ENCODE results near the gene NOX3.

The NOX3 gene

DNA sequence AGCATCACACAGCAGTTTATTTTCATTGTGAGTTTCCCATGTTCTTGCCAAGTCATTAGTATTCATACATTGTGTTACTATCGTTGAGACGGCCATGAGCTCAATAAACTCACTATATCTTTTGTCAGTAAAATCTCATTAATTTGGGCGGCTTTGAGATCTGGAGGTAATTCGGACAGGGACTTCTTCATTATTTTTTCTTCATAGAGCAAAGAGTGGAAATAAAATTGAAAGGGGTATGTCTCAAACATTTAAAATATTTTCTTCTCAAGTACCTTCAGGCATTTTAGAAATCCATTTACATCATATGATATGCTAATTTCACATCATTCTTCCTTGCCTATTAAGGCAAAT, 14.6 kb downstream of the NOX3 start:
- Histone ChIP-seq H3K4me2 (no peak overlapping the region), H2AFZ (ENCODE audit: low read depth) (no peak overlapping the region), H3K79me2 (ENCODE audit: insufficient read depth, low read depth) (no peaks in the 10 kb centered on the region), H4K20me1 (ENCODE audit: insufficient read depth) (no peaks in the 10 kb centered on the region), H3K36me3 (ENCODE audit: insufficient read depth) (no peaks in the 10 kb centered on the region), H3K27ac (no peak overlapping the region), H3K4me1 (ENCODE audit: low read depth, poor library complexity, severe bottlenecking) (no peaks in the 10 kb centered on the region), H3K27me3 (ENCODE audit: insufficient read depth, low read depth) (no peaks in the 10 kb centered on the region), H3K4me3 (IDR thresholded peaks at IDR 0.05; ENCODE audit: insufficient read depth, low read depth, low read length) (no peak overlapping the region), H3K9ac (no peak overlapping the region)
- TF ChIP-seq, protein P1, sequence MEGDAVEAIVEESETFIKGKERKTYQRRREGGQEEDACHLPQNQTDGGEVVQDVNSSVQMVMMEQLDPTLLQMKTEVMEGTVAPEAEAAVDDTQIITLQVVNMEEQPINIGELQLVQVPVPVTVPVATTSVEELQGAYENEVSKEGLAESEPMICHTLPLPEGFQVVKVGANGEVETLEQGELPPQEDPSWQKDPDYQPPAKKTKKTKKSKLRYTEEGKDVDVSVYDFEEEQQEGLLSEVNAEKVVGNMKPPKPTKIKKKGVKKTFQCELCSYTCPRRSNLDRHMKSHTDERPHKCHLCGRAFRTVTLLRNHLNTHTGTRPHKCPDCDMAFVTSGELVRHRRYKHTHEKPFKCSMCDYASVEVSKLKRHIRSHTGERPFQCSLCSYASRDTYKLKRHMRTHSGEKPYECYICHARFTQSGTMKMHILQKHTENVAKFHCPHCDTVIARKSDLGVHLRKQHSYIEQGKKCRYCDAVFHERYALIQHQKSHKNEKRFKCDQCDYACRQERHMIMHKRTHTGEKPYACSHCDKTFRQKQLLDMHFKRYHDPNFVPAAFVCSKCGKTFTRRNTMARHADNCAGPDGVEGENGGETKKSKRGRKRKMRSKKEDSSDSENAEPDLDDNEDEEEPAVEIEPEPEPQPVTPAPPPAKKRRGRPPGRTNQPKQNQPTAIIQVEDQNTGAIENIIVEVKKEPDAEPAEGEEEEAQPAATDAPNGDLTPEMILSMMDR (conservative IDR thresholded peaks at IDR 0.05; ENCODE audit: low read depth, low read length): no peak

DNA sequence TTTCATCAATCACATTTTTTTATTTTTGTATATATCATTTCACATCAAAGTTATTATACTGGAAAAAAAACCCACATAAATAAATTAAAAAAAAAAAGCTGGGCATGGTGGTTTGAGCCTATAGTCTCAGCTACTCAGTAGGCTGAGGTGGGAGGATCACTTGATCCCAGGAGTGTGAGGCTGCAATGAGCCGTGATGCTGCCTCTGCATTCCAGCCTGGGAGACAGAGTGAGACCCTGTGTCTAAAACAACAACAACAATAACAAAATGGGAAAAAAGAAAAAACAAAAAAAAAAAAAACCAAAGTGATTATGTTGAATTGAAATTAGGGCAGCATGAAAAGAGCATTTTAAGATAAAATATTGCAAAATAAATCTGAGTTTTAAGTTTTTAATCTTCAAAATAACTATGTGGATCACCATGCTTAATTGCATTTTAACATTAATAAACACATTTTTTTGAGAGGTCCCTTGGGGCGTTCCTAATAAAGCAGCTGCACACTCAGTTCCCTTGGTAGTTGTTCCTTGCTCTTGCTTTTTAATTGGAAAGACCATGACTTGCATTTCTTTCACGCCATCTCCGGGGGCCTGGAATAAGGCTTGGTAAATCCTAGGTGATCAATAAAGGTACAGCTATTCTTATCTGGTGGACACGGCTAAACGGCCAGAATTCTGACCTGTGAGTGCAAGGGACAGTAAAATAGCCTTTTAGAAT, 15.1 kb downstream of the NOX3 start:
- Histone ChIP-seq H3K4me3 (IDR thresholded peaks at IDR 0.05; ENCODE audit: insufficient read depth, low read depth, low read length) (no peak overlapping the region), H3K9ac (no peak overlapping the region)

DNA sequence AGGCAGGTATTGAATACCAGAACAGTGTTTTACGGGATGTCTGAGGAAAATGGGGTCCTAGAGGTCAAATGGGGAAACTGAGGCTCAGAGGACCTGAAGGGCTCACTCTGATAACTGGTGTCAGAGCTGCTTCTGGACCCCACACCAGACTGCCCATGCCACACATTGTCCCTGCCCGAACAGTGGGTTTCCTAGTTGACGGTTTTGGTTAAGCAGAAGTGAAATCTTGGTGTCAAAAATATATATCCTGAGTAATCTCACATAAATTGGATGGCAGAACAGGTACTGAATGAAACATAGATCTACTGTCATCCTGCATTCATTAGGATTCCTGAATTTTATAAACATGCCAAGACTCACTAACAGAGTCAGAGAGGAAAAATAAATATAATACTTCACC, 16.3 kb downstream of the NOX3 start:
- Histone ChIP-seq H3K4me2 (no peak overlapping the region), H3K27me3 (ENCODE audit: insufficient read depth, low read depth) (no peaks in the 10 kb centered on the region), H3K4me1 (ENCODE audit: low read depth, poor library complexity, severe bottlenecking) (no peaks in the 10 kb centered on the region), H3K27ac (no peak overlapping the region), H3K79me2 (ENCODE audit: insufficient read depth, low read depth) (no peaks in the 10 kb centered on the region), H2AFZ (ENCODE audit: low read depth) (no peak overlapping the region), H3K4me3 (IDR thresholded peaks at IDR 0.05; ENCODE audit: insufficient read depth, low read depth, low read length) (no peak overlapping the region), H3K9ac (no peak overlapping the region), H3K36me3 (ENCODE audit: insufficient read depth) (no peaks in the 10 kb centered on the region), H4K20me1 (ENCODE audit: insufficient read depth) (no peaks in the 10 kb centered on the region)
- TF ChIP-seq, protein P1 (conservative IDR thresholded peaks at IDR 0.05; ENCODE audit: low read depth, low read length): no peak

More for the DNA sequence above, 15.1 kb downstream of the NOX3 start:
- Histone ChIP-seq H3K27me3 (ENCODE audit: insufficient read depth, low read depth) (no peaks in the 10 kb centered on the region), H4K20me1 (ENCODE audit: insufficient read depth) (no peaks in the 10 kb centered on the region), H3K27ac (no peak overlapping the region), H3K4me1 (ENCODE audit: low read depth, poor library complexity, severe bottlenecking) (no peaks in the 10 kb centered on the region), H2AFZ (ENCODE audit: low read depth) (no peak overlapping the region), H3K79me2 (ENCODE audit: insufficient read depth, low read depth) (no peaks in the 10 kb centered on the region), H3K4me2 (no peak overlapping the region), H3K36me3 (ENCODE audit: insufficient read depth) (no peaks in the 10 kb centered on the region)
- TF ChIP-seq, protein P1 (conservative IDR thresholded peaks at IDR 0.05; ENCODE audit: low read depth, low read length): no peak

DNA sequence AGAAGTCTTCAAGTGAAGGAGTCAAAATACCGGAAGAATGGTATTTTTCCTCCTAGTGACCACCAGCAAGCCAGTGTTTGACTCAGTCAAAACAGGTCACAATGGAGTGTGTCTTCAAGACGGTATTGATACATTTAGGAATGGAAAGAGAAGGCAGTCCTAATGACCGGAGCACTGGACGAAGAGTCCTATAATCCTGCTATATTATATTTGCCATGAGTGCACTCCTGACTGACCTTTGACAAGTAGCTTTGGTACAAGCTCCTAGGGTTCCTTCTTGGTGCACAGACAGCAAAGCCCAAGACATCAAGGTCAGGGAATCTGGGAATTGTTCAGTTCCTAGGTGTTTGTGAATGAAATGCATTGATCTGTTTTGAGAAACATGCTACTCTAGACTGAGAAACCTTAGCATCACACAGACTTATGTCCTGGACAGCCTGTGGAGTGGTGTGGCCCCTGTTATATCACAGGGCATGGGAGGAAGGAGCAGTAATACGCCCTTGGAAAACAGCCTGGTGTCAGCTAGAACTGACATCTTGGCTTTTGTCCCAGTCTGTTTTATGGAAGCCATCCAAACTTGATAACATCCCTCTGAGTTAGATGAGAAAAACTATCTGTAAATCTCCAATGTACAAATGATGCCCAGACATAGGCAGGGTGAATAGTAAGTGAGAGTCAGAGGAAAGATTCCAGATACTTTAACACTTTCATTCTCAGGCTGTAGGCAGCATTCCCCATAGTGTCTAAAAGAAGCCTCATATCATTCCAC, 18.5 kb downstream of the NOX3 start:
- Histone ChIP-seq H3K27ac (no peak overlapping the region), H3K9ac (no peak overlapping the region), H3K27me3 (ENCODE audit: insufficient read depth, low read depth) (no peaks in the 10 kb centered on the region), H2AFZ (ENCODE audit: low read depth) (no peak overlapping the region), H3K4me3 (IDR thresholded peaks at IDR 0.05; ENCODE audit: insufficient read depth, low read depth, low read length) (no peak overlapping the region), H3K4me1 (ENCODE audit: low read depth, poor library complexity, severe bottlenecking) (no peaks in the 10 kb centered on the region), H3K4me2 (no peak overlapping the region), H3K79me2 (ENCODE audit: insufficient read depth, low read depth) (no peaks in the 10 kb centered on the region), H3K36me3 (ENCODE audit: insufficient read depth) (no peaks in the 10 kb centered on the region), H4K20me1 (ENCODE audit: insufficient read depth) (no peaks in the 10 kb centered on the region)
- TF ChIP-seq, protein P1 (conservative IDR thresholded peaks at IDR 0.05; ENCODE audit: low read depth, low read length): no peak
